ENCODE measurements around the gene GM2A. TPM values are rescaled to one million over a fixed set of nuclear protein-coding genes. Genes with fewer than 3 reads are reported as not detected.
"Not testable (repeated sequence)": the region's sequence is repeated elsewhere in the genome, so short reads cannot be mapped to it uniquely, and the experiment has no call there.

GM2A gene
- total RNA-seq, 2 donors from 2014 or later = 19.0 to 28.1 TPM

GRCh38 chr5:151244206-151244605 lies 8.8 kb upstream of the GM2A start:
- DNase-seq = no peak
- no peak for ATAC-seq
- intact Hi-C loops (cut with DNase I, micrococcal nuclease) = loop anchor here in 1 of 2 donors (10.0 kb wide), 2 partner anchors 119 to 189 kb away; no protein-coding TSS in a partner anchor

- ATAC-seq (no peak), DNase-seq (no peak)
- intact Hi-C loops (cut with DNase I, micrococcal nuclease) = loop anchor here in 1 of 2 donors (10.0 kb wide), 2 partner anchors 121 to 191 kb away; no protein-coding TSS in a partner anchor
Measured at GRCh38 chr5:151245680-151246219, 7.2 kb upstream of the GM2A start.

GRCh38 chr5:151248651-151249050 lies 4.3 kb upstream of the GM2A start:
- intact Hi-C loops (cut with DNase I, micrococcal nuclease) = loop anchor here in 1 of 2 donors (10.0 kb wide), 2 partner anchors 124 to 194 kb away; no protein-coding TSS in a partner anchor
- ATAC-seq = no peak

GRCh38 chr5:151249281-151249680 lies 3.7 kb upstream of the GM2A start:
- DNase-seq (no peak), ATAC-seq (no peak)
- intact Hi-C loops (cut with DNase I, micrococcal nuclease) = loop anchor here in 1 of 2 donors (10.0 kb wide), 2 partner anchors 124 to 194 kb away; no protein-coding TSS in a partner anchor

More at GRCh38 chr5:151248651-151249050, 4.3 kb upstream of the GM2A start:
- no peak for DNase-seq

GRCh38 chr5:151250346-151251000 lies 2.5 kb upstream of the GM2A start:
- ATAC-seq = no peak
- no peak for DNase-seq
- intact Hi-C loops (cut with DNase I, micrococcal nuclease) = no loop called here

GRCh38 chr5:151251001-151251551 lies 1.9 kb upstream of the GM2A start:
- intact Hi-C loops (cut with DNase I, micrococcal nuclease) = no loop called here
- no peak for ATAC-seq
- no peak for DNase-seq

- intact Hi-C loops (cut with DNase I, micrococcal nuclease) = no loop called here
- DNase-seq (no peak), ATAC-seq (no peak)
Measured at GRCh38 chr5:151251621-151252020, 1.4 kb upstream of the GM2A start.

GRCh38 chr5:151253605-151253950 lies 593 bp downstream of the GM2A start:
- DNase-seq = no peak
- intact Hi-C loops (cut with DNase I, micrococcal nuclease) = no loop called here
- ATAC-seq = no peak

GRCh38 chr5:151254556-151254955 lies 1.6 kb downstream of the GM2A start:
- no peak for DNase-seq
- intact Hi-C loops (cut with DNase I, micrococcal nuclease) = no loop called here
- ATAC-seq = no peak

GRCh38 chr5:151254990-151255389 lies 2.0 kb downstream of the GM2A start:
- intact Hi-C loops (cut with DNase I, micrococcal nuclease); DNase-seq; ATAC-seq: not testable (repeated sequence)

- intact Hi-C loops (cut with DNase I, micrococcal nuclease) = no loop called here
- no peak for ATAC-seq
- DNase-seq = no peak
Measured at GRCh38 chr5:151255621-151256286, 2.8 kb downstream of the GM2A start.

- DNase-seq (no peak), ATAC-seq (no peak)
- intact Hi-C loops (cut with DNase I, micrococcal nuclease) = no loop called here
Measured at GRCh38 chr5:151257731-151258181, 4.8 kb downstream of the GM2A start.

GRCh38 chr5:151258201-151258611 lies 5.2 kb downstream of the GM2A start:
- peak; percentile 21 for ATAC-seq
- intact Hi-C loops (cut with DNase I, micrococcal nuclease) = no loop called here
- DNase-seq = no peak

- no peak for DNase-seq
- intact Hi-C loops (cut with DNase I, micrococcal nuclease) = no loop called here
- ATAC-seq = no peak
Measured at GRCh38 chr5:151258816-151259215, 5.8 kb downstream of the GM2A start.

GRCh38 chr5:151259931-151260330 lies 6.9 kb downstream of the GM2A start:
- ATAC-seq = no peak
- intact Hi-C loops (cut with DNase I, micrococcal nuclease) = no loop called here

GRCh38 chr5:151262532-151262931 lies 9.5 kb downstream of the GM2A start:
- ATAC-seq = no peak
- DNase-seq = no peak
- intact Hi-C loops (cut with DNase I, micrococcal nuclease) = no loop called here

More at GRCh38 chr5:151259931-151260330, 6.9 kb downstream of the GM2A start:
- DNase-seq = no peak

- DNase-seq = no peak
- ATAC-seq = peak; percentile 80
- intact Hi-C loops (cut with DNase I, micrococcal nuclease) = no loop called here
Measured at GRCh38 chr5:151264113-151264512, 11.1 kb downstream of the GM2A start.

GRCh38 chr5:151267491-151268260 lies 14.7 kb downstream of the GM2A start:
- intact Hi-C loops (cut with DNase I, micrococcal nuclease) = no loop called here
- DNase-seq (no peak), ATAC-seq (no peak)

- intact Hi-C loops (cut with DNase I, micrococcal nuclease) = no loop called here
- DNase-seq (no peak), ATAC-seq (no peak)
Measured at GRCh38 chr5:151270599-151270998, 17.6 kb downstream of the GM2A start.
